ENCODE measurements around the gene MYH7B.

The MYH7B gene

GRCh38 chr20:34977365-34978091 is 21.9 kb downstream of the MYH7B start:
- no peak for DNase-seq (ENCODE audit: low spot score)

GRCh38 chr20:34978092-34978744 is 22.6 kb downstream of the MYH7B start:
- DNase-seq (ENCODE audit: low spot score) = no peak

- DNase-seq (ENCODE audit: low spot score) = no peak
Observed at GRCh38 chr20:34979366-34980153, 23.9 kb downstream of the MYH7B start.

GRCh38 chr20:34980543-34981233 is 25.0 kb downstream of the MYH7B start:
- DNase-seq (ENCODE audit: low spot score) = no peak

- no peak for DNase-seq (ENCODE audit: low spot score)
Observed at GRCh38 chr20:34982270-34983088, 26.8 kb downstream of the MYH7B start.

- DNase-seq (ENCODE audit: low spot score) = no peak
Observed at GRCh38 chr20:34983089-34983820, 27.6 kb downstream of the MYH7B start.

- DNase-seq (ENCODE audit: low spot score) = no peak
Observed at GRCh38 chr20:34983995-34984735, 28.5 kb downstream of the MYH7B start.

- DNase-seq (ENCODE audit: low spot score) = no peak
Observed at GRCh38 chr20:34984756-34985261, 29.1 kb downstream of the MYH7B start.

GRCh38 chr20:34985461-34986310 is 30.0 kb downstream of the MYH7B start:
- no peak for DNase-seq (ENCODE audit: low spot score)

GRCh38 chr20:34986311-34987287 is 30.9 kb downstream of the MYH7B start:
- no peak for DNase-seq (ENCODE audit: low spot score)

- DNase-seq (ENCODE audit: low spot score) = no peak
Observed at GRCh38 chr20:34987288-34988190, 31.9 kb downstream of the MYH7B start.

GRCh38 chr20:34988191-34988540 is 32.5 kb downstream of the MYH7B start:
- no peak for DNase-seq (ENCODE audit: low spot score)

GRCh38 chr20:34989118-34989517 is 33.5 kb downstream of the MYH7B start:
- no peak for DNase-seq (ENCODE audit: low spot score)

- no peak for DNase-seq (ENCODE audit: low spot score)
Observed at GRCh38 chr20:34989670-34990069, 34.0 kb downstream of the MYH7B start.

- DNase-seq (ENCODE audit: low spot score) = no peak
Observed at GRCh38 chr20:34990231-34990630, 34.6 kb downstream of the MYH7B start.

- no peak for DNase-seq (ENCODE audit: low spot score)
Observed at GRCh38 chr20:34990661-34991214, 35.1 kb downstream of the MYH7B start.

Measured in left forelimb (tissue), 1 donor.